GM19238 (cell line): ENCODE results near the gene ACAP2.

Source experiments
- DNase-seq: peaks from one replicate; pipeline ENCODE4 v3.0.0; 2011; ENCODE audit warnings: low spot score; ENCODE audit not compliant: insufficient read length

ACAP2 gene

DNA sequence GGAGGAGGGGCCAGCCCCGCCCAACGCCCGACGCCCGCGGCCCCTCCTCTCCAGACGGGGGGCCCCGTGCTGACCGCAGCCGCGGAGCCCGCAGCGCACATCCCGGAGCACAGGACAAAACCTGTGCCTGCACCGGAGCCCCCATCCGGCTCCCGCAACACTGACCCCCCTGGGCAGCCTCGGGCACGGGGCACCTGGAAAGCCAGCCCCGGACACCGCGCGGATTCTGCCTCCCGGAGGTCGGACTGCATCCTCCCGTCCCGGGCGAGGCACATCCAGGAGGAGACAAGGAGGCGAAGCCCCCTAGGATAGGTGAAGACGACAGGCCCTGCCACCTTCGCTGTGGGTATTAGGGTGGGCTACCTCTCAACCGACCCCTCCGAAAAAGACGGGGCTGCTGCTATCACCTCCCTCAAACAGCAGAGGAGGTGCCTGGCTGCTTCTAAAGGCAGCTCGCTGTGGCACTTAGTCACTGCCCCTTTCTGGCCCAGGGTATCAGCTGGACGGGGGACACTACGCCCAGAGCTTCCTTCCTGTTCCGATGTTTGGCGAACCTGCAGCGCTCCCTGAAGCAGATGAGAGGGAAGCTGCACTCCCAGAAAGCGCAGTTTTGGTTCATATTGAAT, 182.4 kb downstream of the ACAP2 start:
- DNase-seq, result no peak

DNA sequence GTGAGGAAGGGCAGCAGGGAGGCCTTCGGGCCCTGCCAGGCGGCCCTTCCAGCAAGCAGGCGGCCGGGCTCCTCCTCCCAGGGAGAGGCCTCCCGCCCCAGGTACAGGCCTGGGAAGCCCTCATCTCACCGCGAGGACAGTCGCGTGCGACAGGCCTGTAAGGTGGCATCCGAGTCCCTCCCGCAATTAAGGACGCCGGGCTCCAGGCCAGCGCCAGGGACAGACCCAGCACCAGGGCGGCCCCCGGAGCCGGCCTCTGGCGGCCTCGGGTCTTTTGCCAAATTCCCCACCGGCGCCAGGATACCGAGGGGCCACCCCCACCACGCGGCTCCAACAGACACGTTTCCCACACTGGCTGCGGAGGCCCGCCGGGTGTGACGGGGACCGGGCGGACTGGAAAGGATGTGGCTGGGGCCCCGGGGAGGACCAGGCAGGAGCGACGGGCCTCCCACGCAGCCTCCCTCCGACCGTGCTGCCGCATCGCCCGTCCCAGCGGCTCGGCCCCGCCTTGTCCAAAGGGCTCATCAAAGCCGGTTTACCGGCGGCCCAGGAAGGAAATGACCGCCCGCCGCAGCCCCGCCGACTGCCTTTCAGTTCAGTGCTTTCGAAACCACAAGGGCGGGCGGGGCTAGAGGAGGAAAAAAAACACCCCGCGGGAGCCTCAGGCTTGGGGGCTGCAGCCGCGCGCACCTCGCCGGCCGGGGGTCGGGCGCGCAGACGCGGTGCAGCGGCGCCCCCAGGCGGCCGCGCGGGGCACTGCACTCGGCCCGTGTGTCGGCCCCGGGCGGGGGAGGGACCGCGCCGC, 183.1 kb downstream of the ACAP2 start:
- DNase-seq, result peak; percentile 95

DNA sequence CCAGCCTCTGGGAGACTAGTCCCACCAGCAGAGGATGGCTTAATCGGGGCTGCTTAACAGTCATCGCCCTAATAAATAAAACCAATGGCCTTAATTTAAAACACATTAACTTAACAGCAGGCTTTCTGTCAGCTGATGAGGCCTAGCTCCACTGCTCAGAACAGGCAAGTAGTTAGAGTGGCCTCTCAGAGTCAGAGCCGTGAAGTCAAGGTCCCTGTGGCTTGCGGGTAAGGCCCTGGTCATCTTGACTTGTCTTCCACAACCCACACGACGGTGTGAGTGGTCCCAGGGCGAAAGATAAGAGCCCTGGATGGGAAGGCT, 183.7 kb downstream of the ACAP2 start:
- DNase-seq, result no peak

DNA sequence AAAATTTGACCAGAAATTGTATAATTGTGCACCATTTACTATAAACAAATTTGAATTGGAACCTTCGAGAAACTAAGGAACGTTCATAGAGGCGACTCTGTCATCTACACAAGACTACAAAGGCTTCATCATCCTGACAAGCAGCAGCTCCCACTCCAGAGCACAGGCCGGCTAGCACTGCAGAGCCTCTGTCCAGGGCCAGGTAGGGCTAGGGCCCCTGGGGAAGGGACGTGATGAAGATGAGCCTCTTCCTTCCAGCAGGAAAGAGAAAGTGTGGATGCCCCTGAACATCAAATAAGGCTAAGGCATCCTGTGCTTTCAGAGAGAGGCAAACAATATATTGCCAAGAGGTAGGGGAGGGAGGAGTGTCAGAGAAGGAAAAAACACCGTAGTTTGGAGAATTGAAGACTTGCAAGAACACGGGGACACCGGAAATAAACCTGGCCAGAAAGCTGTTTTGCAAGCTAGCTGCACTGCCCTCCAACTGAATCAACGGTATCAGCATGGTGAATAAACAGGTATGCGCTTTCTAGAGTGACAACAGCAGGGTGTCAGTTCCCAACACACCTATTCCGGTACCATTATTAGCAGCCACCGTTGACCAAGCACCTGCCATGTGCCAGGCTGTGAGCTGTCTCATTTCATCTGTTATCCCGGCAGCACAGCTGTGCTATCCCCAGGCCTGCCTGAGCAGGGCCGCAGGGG, 184.2 kb downstream of the ACAP2 start:
- no peak for DNase-seq

DNA sequence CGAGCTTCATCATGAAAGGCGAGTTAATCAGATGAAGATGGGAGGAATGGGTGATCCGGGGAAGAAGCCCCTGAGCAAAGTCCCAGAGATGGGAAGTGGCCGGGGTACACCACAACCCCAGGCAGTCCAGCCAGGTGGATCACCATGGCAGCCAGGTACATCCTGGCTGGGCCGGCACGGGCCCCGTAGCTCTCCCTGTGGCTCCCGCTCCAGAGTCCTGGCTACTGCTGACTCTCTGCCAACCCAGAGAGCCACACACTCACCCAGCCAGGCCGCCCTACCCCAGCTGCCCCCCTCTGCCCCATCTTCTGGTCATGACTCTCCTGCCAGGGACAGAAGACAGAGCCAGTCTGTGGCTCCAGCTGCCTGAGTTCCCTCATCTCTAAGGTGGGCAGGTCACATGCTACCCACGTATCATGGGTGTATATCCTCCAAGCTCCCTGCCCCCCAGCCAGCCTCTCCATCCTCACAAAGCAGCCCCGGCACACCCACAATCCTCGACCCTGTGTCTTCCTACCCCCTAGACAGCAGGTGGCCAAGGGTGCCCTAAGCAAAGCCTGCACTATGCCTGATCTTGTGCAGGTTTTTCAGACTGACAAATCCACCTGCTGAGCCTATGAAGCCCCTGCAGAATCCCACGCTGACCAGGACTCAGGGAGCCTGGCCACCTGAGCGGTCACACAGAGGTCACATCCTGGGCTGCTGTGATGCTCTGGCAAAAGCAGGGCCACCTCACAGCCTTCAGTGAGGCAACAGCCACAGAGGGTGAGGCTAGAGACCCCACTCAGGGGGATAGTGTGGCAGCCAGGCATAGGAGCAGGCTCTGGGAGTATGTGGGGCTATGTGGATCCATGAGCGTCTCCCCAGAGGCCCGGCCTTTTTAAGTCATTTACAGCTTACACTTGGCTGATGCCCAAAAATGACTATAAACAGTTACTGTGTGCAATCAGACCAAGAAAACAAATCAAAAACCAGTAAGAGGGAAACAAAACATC, 185.1 kb downstream of the ACAP2 start:
- no peak for DNase-seq

DNA sequence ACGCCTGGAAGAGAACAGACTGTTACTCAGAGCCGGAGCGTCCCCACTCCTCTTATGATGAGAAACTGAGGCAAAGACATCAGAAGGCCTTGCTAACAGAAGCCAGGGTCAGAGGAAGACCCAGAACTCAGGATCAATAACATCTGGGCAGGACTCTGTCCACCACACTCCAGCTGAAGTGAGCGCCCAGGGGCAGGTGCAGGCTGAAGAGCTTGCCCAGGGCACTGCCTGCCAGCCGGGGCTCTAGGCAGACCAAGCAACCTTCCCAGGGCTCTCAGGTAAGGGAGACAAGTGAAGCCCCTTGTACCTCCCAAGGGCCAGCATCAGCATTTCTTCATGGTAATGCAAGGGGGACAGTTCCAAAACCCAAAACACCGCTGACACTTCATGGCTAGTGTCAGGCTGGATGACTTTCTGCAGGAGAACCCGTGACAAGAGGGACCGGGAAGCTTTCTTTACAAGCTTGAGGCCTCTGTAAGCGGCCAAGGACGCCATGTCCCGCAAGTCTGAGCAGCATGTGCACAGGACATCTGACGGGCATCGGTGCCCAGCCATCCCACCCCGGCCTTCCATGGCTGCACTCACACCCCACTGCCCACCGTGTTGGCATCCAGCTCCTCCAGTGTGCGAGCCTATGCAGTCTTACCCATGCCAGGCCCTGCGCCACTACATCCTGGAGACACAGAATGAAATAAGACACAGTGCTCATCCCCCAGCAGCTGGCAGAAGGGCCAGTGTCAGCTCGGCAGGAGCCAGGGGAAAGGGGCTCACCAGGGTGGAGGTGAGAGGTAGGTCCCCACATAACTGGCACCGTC, 186.0 kb downstream of the ACAP2 start:
- DNase-seq, result no peak

DNA sequence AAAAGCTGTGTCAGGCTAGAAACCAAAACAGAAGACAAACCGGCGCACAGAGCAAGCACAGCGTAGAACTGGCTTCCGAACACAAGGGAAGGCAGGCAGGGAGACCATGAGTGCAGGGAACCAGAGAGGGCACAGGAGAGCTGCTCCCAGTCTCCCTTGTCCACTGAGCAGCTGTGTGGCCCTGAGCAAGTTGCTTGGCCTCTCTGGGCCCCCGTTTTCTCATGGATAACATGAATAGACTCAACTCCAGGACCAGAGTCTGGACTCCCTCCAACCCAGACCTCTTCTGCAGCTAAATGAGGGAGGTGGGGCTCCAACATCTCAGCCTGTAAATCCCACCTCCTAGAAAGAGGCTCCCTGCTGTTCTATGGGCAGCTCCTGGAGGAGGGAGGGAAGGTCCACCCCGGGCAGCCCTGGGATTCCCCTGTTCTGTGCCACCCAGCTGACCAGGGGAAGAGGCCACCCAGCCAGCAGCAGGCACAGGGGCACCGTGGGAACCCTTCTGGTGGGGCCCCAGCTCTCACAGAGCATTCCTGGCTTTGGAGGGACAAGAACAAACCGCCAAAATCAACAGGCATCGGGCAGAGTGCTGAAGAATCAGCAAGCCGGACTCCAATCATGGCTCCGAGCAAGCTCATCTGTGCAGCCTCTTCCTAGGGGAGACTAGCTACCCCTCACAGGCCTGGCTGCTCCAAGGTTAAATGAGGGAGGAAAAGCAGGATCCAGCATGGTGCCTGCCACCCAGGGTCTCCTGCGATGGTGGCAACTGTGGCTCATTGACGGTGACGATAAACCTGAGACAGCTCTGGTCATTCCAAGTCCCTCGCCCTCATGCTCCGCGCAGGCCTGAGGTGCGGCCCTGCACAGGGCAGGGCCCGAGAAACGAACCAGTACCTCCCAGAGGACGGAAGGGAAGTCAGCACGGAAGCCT, 187.0 kb downstream of the ACAP2 start:
- DNase-seq, result no peak

DNA sequence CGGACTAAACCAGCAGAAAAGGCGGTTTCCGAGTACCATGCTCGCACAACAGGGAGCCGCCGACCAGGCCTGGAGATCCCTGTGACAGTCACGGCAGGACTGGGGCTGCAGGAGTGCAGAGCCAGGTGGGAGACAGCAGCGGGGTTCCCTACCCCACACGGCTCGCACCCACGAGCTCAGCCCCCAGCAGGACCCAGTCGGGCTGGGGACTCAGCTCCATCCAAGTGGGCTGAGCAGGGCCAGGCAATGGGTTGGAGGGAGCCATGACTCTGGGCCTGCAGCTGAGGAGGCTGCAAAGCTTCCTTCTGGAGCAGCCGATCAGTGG, 187.7 kb downstream of the ACAP2 start:
- no peak for DNase-seq

DNA sequence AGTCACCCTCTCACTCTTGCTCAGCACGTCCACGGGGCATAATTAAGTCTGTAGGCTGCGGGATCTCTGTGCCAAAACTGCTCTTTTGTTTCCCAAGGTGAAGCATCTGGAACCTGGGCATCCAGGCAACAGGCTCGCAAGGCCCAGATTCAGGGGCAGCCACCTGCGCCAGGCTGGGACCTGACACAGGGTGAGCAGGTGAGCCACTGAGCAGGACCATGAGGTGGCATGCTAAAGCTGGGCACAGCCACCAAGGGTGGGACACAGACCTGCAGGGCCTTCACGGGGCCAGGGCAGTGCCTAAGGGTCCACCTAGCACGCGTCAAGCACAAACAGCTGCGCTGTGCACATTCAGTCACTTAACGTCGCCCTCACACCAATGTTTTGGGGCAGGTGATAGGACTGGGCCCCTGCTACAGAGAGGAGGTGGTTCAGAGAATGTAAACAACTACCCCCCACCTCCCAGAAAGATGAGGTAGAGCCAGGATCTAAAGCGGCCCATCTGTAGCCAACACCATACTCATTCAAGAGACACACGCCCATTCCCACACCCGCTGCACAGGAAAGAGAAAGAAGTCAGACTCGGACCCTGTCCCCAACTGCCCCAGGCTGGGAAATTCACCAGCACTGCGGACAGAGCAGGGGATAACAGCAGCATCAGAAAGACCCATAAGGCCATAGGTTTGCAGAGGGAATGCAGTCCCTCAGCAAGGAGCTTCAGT, 188.2 kb downstream of the ACAP2 start:
- DNase-seq, result no peak

DNA sequence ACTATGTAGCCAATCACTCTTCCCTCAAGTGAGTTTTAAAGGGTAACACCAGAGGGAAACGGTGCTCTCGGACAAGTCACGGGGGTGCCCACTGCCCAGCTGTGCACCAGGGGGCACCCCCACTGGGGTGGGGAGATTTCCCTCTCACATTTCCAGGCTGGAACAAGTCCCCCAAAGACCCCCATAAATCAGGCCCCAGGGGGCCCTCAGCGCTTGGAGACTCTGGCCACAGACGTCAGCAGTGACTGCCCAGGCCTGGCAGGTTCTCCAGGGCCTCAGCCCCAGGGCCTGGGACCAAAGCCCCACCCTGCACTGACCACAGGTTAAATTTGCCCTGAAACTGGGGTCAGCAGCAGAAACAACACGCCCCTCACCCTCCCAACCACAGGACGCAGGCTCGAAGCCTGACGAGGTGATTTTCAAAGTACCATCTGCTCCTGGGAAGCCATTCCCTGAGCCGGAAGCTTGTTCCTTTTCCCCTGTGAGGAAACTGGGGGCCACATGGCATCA, 188.8 kb downstream of the ACAP2 start:
- no peak for DNase-seq

DNA sequence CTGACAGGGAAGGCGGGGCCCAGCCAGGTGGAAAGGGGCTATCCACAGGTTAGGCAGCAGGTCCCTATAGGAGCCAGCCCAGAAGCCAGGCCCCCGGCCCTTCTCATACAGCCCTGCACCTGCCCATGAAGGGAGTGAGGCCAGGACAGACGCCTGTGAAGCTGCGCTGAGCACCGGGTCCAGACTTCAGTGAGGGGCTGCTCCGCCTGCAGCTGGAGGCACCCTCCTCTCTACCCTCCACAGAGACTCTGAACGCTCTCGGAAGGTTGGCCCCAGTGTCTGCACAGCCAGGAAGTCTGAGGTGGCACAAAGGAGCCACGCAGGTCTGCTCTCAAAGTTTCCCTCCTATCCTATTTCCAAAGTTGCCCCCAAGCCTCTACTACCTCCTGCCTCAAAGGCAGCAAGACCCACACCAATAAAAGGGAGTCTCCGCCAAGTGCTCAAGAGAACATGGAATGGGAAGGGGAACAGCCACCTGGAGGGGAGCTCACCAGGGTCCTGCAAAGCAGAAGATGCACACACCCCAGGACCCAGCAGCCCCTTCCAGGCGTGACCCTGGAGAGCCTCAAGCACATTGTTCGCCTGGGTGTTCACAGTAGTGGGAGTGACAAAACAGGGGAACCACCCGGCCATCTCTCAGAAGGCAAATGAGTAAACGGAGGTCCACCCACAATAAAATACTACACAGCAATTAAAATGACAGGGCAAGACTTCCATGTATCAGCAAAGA, 191.3 kb downstream of the ACAP2 start:
- no peak for DNase-seq

DNA sequence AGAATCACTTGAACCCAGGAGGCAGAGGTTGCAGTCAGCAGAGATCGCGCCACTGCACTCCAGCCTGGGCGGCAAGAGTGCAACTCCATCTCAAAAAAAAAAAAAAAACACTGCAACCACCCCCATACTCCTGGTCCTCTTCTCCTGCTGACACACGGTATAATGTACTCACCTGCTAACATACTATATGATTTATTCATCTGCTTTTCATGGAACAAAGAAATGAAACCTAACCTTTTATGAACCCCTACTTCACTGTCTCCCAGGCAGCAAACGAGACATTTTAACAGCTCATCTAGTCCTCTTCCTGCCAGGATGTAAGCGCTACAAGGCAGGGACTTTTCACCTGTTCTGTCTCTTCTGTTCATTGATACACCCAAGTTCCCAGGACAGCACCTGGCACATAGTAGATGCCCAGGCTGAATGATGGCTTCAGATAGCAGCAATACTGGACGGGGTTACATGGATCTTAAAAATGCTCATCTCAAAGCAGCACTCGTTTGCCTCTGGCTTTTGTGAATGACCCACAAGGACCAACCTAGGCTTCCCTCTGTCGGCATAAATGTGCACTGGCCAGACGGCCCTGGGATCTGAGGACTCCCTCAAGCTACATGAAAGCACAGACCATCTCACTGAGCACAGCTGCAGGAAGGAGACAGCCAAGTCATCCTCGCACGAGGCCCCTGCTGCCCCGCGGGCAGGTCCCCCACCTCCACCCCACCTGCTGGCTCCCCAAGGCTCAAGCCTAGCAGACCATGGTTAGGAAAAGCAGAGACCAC, 192.2 kb downstream of the ACAP2 start:
- DNase-seq, result peak; percentile 46

DNA sequence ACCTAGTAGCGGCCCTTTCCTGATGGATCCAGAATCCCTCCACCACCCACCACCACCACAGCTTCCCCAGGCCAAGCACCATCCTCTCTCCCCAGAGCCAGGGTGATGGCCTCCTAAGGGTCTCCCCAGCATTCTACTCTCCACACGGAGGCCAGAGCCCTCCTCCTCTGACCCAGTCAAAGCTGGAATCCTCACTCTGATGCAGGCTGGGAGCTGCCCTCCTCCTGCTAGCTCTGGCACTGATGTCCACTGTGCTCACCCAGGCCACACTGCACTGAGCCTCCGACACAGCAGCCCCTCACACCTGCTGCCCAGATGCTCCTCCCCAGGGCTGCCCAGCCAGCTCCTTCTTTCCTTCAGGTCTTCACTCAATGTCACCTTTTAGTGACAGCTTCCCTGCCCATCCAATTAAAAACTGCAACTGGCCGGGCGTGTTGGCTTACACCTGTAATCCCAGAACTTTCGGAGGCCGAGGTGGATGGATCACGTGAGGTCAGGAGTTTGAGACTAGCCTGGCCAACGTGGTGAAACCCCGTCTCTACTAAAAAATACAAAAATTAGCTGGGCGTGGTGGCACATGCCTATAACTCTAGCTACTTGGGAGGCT, 192.9 kb downstream of the ACAP2 start:
- no peak for DNase-seq

DNA sequence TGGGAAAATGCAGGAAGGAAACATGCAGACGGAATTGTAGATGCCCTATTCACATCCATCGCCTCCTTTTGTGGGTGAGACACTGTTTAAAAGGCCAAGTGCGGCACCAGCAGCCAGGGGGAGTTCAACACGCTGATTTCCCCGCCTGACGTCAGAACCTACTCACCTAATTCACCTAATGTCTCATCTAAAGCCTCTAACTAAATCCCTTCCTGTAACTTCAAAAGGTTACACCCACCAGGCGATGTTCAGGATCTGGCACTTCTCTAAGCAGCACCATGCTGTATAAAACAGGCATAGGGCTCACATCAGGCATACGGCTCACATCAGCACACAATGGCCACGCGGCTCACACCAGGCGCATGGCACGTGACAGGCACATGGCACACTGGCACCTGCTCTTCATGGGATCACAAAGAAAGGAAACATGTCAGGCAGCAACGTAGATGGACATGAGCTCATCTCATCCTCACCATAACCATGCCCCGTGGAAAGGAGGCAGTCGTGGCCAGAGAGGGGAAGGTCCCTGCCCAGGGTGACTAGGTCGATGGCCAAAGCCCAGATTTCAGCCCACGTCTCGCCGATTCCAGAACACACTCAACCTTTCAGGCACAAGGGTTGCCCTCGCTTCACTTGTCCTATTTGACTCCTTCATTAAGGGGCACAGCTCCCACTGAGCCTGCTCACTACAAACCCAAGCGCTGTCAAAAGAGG, 193.6 kb downstream of the ACAP2 start:
- DNase-seq, result no peak

DNA sequence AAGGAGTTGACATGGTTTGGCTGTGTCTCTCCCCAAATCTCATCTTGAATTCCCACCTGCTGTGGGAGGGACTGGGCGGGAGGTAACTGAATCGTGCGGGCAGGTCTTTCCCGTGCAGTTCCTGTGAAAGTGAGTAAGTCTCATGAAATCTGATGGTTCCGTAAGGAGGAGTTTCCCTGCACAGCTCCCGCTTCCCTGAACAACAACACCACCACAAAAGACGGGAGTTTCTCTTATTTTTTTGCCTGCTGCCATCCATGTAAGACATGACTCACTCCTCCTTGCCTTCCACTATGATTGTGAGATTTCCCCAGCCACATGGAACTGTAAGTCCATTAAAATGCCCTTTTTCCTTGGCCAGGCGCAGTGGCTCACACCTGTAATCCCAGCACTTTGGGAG, 194.5 kb downstream of the ACAP2 start:
- no peak for DNase-seq

DNA sequence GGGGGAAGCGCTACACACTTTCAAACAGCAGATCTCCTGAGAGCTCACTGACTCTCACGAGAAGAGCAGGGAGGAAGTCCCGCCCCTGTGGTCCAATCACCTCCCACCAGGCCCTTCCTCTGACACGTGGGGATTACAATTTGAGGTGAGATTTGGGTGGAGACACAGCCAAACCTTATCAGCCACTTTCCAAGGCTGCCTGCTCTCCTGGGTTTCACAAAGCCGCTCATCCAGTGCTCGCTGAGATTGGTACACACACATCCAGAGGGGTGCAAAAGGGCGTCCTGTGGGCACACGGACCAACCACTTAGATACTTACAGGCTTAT, 195.0 kb downstream of the ACAP2 start:
- DNase-seq, result no peak
